Measurements from ENCODE around the gene EGFL8. TPM values are rescaled to one million over a fixed set of nuclear protein-coding genes. Genes with fewer than 3 reads are reported as not detected.

EGFL8 gene
- total and polyA plus RNA-seq, 9 of the 15 experiments (the other 6 are each of a cell fraction or from before 2014, with no cell fraction given): 2.2 to 47.4 (median 14.2) TPM

DNA sequence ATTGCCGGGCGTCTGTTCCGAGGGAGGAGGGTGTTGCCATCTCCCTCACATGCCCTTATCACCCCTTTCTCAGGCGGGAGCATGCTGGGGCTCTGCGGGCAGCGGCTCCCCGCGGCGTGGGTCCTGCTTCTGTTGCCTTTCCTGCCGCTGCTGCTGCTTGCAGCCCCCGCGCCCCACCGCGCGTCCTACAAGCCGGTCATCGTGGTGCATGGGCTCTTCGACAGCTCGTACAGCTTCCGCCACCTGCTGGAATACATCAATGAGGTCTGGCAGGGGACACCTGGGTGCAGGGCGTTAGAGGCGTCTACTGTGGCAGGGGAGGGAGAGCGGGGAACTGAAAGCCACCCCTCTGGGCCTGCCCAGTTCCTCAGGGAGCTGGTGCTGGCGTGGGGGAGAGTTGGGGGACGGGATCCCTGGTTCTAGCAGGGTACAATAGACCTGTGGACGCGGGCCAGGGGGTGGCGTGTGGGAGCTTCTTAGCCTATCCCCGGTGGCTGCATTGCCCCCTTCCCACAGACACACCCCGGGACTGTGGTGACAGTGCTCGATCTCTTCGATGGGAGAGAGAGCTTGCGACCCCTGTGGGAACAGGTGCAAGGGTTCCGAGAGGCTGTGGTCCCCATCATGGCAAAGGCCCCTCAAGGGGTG, 9.8 kb upstream of the EGFL8 start (continued):
- TF ChIP-seq PHF21A (IDR thresholded peaks at IDR 0.05; ENCODE audit: borderline replicate concordance, low read depth) (no peak), ZNF586 (CRISPR knock-in tag; conservative IDR thresholded peaks at IDR 0.05) (no peak), ZFP30 (CRISPR knock-in tag; IDR thresholded peaks at IDR 0.05; ENCODE audit: borderline replicate concordance) (no peak), BHLHE40 (IDR thresholded peaks at IDR 0.05; ENCODE audit: low read length) (peak; percentile 51; the same call in 1 of the 2 replicates), RAD21 (CRISPR knock-in tag; conservative IDR thresholded peaks at IDR 0.05 in 1 of 2, IDR thresholded peaks at IDR 0.05 in 1 of 2) (peak; percentile 90 to 93), ZFP1 (CRISPR knock-in tag; IDR thresholded peaks at IDR 0.05) (no peak), ZNF41 (CRISPR knock-in tag; conservative IDR thresholded peaks at IDR 0.05) (no peak), SOX6 (IDR thresholded peaks at IDR 0.05) (no peak), ETV6 (IDR thresholded peaks at IDR 0.05; ENCODE audit: borderline replicate concordance in 1 of 2, low read depth in 2 of 2, low read length in 1 of 2) (no peak), ETV6 (CRISPR knock-in tag; IDR thresholded peaks at IDR 0.05; ENCODE audit: borderline replicate concordance) (no peak), TAL1 (IDR thresholded peaks at IDR 0.05) (no peak; the same call in 1 of the 2 replicates), BCOR (IDR thresholded peaks at IDR 0.05) (peak; percentile 32; the same call in 1 of the 2 replicates), ATF7 (IDR thresholded peaks at IDR 0.05) (no peak), EGR1 (conservative IDR thresholded peaks at IDR 0.05) (peak; percentile 78), CTBP1 (IDR thresholded peaks at IDR 0.05; ENCODE audit: borderline replicate concordance) (peak; percentile 84), NR1H2 (CRISPR knock-in tag; IDR thresholded peaks at IDR 0.05) (0 out of 2 replicates have a peak, but pooled peaks have one; percentile 76)
- TF ChIP-seq, protein P1, sequence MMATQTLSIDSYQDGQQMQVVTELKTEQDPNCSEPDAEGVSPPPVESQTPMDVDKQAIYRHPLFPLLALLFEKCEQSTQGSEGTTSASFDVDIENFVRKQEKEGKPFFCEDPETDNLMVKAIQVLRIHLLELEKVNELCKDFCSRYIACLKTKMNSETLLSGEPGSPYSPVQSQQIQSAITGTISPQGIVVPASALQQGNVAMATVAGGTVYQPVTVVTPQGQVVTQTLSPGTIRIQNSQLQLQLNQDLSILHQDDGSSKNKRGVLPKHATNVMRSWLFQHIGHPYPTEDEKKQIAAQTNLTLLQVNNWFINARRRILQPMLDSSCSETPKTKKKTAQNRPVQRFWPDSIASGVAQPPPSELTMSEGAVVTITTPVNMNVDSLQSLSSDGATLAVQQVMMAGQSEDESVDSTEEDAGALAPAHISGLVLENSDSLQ (IDR thresholded peaks at IDR 0.05): no peak; the same call in 1 of the 2 replicates
- TF ChIP-seq, protein P2, sequence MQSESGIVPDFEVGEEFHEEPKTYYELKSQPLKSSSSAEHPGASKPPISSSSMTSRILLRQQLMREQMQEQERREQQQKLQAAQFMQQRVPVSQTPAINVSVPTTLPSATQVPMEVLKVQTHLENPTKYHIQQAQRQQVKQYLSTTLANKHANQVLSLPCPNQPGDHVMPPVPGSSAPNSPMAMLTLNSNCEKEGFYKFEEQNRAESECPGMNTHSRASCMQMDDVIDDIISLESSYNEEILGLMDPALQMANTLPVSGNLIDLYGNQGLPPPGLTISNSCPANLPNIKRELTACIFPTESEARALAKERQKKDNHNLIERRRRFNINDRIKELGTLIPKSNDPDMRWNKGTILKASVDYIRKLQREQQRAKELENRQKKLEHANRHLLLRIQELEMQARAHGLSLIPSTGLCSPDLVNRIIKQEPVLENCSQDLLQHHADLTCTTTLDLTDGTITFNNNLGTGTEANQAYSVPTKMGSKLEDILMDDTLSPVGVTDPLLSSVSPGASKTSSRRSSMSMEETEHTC (IDR thresholded peaks at IDR 0.05): 0 out of 2 replicates have a peak, but pooled peaks have one; percentile 33
- TF ChIP-seq, protein P3, sequence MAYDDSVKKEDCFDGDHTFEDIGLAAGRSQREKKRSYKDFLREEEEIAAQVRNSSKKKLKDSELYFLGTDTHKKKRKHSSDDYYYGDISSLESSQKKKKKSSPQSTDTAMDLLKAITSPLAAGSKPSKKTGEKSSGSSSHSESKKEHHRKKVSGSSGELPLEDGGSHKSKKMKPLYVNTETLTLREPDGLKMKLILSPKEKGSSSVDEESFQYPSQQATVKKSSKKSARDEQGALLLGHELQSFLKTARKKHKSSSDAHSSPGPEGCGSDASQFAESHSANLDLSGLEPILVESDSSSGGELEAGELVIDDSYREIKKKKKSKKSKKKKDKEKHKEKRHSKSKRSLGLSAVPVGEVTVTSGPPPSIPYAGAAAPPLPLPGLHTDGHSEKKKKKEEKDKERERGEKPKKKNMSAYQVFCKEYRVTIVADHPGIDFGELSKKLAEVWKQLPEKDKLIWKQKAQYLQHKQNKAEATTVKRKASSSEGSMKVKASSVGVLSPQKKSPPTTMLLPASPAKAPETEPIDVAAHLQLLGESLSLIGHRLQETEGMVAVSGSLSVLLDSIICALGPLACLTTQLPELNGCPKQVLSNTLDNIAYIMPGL (CRISPR knock-in tag; IDR thresholded peaks at IDR 0.05): no peak
- TF ChIP-seq, protein P4, sequence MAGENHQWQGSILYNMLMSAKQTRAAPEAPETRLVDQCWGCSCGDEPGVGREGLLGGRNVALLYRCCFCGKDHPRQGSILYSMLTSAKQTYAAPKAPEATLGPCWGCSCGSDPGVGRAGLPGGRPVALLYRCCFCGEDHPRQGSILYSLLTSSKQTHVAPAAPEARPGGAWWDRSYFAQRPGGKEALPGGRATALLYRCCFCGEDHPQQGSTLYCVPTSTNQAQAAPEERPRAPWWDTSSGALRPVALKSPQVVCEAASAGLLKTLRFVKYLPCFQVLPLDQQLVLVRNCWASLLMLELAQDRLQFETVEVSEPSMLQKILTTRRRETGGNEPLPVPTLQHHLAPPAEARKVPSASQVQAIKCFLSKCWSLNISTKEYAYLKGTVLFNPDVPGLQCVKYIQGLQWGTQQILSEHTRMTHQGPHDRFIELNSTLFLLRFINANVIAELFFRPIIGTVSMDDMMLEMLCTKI (IDR thresholded peaks at IDR 0.05; ENCODE audit: partially characterized antibody): no peak

Data from K562 (cell line).